Measurements from ENCODE around the gene RBFOX2.

GRCh38 chr22:35690001-35690400, 338.6 kb downstream of the RBFOX2 start:
- TF ChIP-seq FOXA1 (IDR thresholded peaks at IDR 0.05), result no peak
- TF ChIP-seq, protein P1, sequence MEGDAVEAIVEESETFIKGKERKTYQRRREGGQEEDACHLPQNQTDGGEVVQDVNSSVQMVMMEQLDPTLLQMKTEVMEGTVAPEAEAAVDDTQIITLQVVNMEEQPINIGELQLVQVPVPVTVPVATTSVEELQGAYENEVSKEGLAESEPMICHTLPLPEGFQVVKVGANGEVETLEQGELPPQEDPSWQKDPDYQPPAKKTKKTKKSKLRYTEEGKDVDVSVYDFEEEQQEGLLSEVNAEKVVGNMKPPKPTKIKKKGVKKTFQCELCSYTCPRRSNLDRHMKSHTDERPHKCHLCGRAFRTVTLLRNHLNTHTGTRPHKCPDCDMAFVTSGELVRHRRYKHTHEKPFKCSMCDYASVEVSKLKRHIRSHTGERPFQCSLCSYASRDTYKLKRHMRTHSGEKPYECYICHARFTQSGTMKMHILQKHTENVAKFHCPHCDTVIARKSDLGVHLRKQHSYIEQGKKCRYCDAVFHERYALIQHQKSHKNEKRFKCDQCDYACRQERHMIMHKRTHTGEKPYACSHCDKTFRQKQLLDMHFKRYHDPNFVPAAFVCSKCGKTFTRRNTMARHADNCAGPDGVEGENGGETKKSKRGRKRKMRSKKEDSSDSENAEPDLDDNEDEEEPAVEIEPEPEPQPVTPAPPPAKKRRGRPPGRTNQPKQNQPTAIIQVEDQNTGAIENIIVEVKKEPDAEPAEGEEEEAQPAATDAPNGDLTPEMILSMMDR (IDR thresholded peaks at IDR 0.05; ENCODE audit: low read depth, low read length, missing input control), result no peak
- TF ChIP-seq JUND (IDR thresholded peaks at IDR 0.05), result no peak
- TF ChIP-seq MAX (IDR thresholded peaks at IDR 0.05), result no peak
- no peak for TF ChIP-seq RAD21 (IDR thresholded peaks at IDR 0.05)
- TF ChIP-seq, protein P2, sequence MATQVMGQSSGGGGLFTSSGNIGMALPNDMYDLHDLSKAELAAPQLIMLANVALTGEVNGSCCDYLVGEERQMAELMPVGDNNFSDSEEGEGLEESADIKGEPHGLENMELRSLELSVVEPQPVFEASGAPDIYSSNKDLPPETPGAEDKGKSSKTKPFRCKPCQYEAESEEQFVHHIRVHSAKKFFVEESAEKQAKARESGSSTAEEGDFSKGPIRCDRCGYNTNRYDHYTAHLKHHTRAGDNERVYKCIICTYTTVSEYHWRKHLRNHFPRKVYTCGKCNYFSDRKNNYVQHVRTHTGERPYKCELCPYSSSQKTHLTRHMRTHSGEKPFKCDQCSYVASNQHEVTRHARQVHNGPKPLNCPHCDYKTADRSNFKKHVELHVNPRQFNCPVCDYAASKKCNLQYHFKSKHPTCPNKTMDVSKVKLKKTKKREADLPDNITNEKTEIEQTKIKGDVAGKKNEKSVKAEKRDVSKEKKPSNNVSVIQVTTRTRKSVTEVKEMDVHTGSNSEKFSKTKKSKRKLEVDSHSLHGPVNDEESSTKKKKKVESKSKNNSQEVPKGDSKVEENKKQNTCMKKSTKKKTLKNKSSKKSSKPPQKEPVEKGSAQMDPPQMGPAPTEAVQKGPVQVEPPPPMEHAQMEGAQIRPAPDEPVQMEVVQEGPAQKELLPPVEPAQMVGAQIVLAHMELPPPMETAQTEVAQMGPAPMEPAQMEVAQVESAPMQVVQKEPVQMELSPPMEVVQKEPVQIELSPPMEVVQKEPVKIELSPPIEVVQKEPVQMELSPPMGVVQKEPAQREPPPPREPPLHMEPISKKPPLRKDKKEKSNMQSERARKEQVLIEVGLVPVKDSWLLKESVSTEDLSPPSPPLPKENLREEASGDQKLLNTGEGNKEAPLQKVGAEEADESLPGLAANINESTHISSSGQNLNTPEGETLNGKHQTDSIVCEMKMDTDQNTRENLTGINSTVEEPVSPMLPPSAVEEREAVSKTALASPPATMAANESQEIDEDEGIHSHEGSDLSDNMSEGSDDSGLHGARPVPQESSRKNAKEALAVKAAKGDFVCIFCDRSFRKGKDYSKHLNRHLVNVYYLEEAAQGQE (IDR thresholded peaks at IDR 0.05), result no peak
